Endometrial microvascular endothelial cells (primary cell): ENCODE results near the gene FBXO24. TPM values are rescaled to one million over a fixed set of nuclear protein-coding genes. Genes with fewer than 3 reads are reported as not detected.

Source experiments
- in situ Hi-C: cut with HindIII; loops from 2 replicates; pipeline ENCODE4 v1.10.0; 2017; ENCODE audit warnings: low sequenced_read_pairs, low pct_unique_long_range_greater_than_20kb; ENCODE audit errors: inconsistent ontology term
- total RNA-seq: library from RNA; depleted of rRNA; stranded (reverse); fragments of >200 nt; gene quantifications from one replicate; pipeline ENCODE4 v1.2.3, GENCODE V29; 2015; ENCODE audit errors: inconsistent ontology term

FBXO24 gene
- total RNA-seq, 1 donor from 2014 or later: 1.8 TPM

GRCh38 chr7:100640517-100641440 is 54.7 kb downstream of the FBXO24 start:
- in situ Hi-C loops: no loop called here

DNA sequence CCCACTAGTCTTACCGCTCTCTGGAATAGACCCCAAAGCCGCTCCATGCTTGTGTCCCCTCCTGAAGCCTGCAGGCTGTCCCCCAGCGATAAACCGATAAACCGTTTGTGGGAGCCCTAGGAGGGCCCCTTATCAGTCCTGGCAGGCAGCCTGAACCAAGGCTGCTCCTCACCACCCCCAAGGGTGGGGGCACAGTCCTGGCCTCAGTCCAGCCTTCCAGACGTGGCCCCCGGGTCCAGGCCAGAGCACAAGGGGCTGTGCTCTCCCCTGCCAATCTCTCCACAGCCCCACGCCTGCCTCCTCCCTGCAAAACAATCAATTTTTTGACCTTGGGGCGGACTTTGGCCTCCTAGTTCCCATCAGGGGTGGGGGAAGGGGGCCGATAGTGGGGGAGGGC is 55.3 kb downstream of the FBXO24 start, which contains the start of gene TFR2:
Gene TFR2, minus strand, starts transcription at position 90 of the 397 bp plus-strand sequence. Its CDS starts 43 bp downstream, at position 47.
- in situ Hi-C loops: no loop called here

- in situ Hi-C loops: no loop called here
These were observed 55.9 kb downstream of the FBXO24 start for GRCh38 chr7:100641860-100642533.

GRCh38 chr7:100642534-100642907 is 56.4 kb downstream of the FBXO24 start:
- in situ Hi-C loops: no loop called here

- in situ Hi-C loops: no loop called here
These were observed 63.9 kb downstream of the FBXO24 start for GRCh38 chr7:100649826-100650565.

Other genes with a start within 250 kb of the FBXO24 start
- gene PILRB, start 228.2 kb upstream of the FBXO24 start, total RNA-seq: 20.9 TPM
- not detected for gene PILRA, start 212.8 kb upstream of the FBXO24 start, total RNA-seq
- 0.09 TPM for gene ZCWPW1, start 157.6 kb upstream of the FBXO24 start, total RNA-seq
- 45.5 TPM for gene MEPCE, start 156.5 kb upstream of the FBXO24 start, total RNA-seq
- 34.7 TPM for gene PPP1R35, start 149.8 kb upstream of the FBXO24 start, total RNA-seq
- 8.5 TPM for gene SPACDR, start 122.1 kb upstream of the FBXO24 start, total RNA-seq
- 60.7 TPM for gene TSC22D4, start 107.1 kb upstream of the FBXO24 start, total RNA-seq
- 2.0 TPM for gene NYAP1, start 102.4 kb upstream of the FBXO24 start, total RNA-seq
- gene AGFG2, start 47.1 kb upstream of the FBXO24 start, total RNA-seq: 57.6 TPM
- 0.19 TPM for gene SAP25, start 12.4 kb upstream of the FBXO24 start, total RNA-seq
- gene LRCH4, start 199 bp upstream of the FBXO24 start, total RNA-seq: 45.3 TPM
- gene PCOLCE, start 16.0 kb downstream of the FBXO24 start, total RNA-seq: not detected
- gene MOSPD3, start 26.2 kb downstream of the FBXO24 start, total RNA-seq: 17.6 TPM
- not detected for gene TFR2, start 55.2 kb downstream of the FBXO24 start, total RNA-seq
- gene ACTL6B, start 70.1 kb downstream of the FBXO24 start, total RNA-seq: not detected
- 301 TPM for gene GNB2, start 87.4 kb downstream of the FBXO24 start, total RNA-seq
- 21.2 TPM for gene GIGYF1, start 107.9 kb downstream of the FBXO24 start, total RNA-seq
- gene POP7, start 119.8 kb downstream of the FBXO24 start, total RNA-seq: 51.1 TPM
- gene EPO, start 134.1 kb downstream of the FBXO24 start, total RNA-seq: not detected
- gene ZAN, start 147.3 kb downstream of the FBXO24 start, total RNA-seq: not detected
- 78.6 TPM for gene EPHB4, start 241.2 kb downstream of the FBXO24 start, total RNA-seq